Measurements from ENCODE around the gene ATP9A.
A peak's percentile ranks its signal among the peaks of the same experiment; 100 is the strongest.
"Not testable (repeated sequence)": the region's sequence is repeated elsewhere in the genome, so short reads cannot be mapped to it uniquely, and the experiment has no call there.

Gene ATP9A, protein sequence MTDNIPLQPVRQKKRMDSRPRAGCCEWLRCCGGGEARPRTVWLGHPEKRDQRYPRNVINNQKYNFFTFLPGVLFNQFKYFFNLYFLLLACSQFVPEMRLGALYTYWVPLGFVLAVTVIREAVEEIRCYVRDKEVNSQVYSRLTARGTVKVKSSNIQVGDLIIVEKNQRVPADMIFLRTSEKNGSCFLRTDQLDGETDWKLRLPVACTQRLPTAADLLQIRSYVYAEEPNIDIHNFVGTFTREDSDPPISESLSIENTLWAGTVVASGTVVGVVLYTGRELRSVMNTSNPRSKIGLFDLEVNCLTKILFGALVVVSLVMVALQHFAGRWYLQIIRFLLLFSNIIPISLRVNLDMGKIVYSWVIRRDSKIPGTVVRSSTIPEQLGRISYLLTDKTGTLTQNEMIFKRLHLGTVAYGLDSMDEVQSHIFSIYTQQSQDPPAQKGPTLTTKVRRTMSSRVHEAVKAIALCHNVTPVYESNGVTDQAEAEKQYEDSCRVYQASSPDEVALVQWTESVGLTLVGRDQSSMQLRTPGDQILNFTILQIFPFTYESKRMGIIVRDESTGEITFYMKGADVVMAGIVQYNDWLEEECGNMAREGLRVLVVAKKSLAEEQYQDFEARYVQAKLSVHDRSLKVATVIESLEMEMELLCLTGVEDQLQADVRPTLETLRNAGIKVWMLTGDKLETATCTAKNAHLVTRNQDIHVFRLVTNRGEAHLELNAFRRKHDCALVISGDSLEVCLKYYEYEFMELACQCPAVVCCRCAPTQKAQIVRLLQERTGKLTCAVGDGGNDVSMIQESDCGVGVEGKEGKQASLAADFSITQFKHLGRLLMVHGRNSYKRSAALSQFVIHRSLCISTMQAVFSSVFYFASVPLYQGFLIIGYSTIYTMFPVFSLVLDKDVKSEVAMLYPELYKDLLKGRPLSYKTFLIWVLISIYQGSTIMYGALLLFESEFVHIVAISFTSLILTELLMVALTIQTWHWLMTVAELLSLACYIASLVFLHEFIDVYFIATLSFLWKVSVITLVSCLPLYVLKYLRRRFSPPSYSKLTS

DNA sequence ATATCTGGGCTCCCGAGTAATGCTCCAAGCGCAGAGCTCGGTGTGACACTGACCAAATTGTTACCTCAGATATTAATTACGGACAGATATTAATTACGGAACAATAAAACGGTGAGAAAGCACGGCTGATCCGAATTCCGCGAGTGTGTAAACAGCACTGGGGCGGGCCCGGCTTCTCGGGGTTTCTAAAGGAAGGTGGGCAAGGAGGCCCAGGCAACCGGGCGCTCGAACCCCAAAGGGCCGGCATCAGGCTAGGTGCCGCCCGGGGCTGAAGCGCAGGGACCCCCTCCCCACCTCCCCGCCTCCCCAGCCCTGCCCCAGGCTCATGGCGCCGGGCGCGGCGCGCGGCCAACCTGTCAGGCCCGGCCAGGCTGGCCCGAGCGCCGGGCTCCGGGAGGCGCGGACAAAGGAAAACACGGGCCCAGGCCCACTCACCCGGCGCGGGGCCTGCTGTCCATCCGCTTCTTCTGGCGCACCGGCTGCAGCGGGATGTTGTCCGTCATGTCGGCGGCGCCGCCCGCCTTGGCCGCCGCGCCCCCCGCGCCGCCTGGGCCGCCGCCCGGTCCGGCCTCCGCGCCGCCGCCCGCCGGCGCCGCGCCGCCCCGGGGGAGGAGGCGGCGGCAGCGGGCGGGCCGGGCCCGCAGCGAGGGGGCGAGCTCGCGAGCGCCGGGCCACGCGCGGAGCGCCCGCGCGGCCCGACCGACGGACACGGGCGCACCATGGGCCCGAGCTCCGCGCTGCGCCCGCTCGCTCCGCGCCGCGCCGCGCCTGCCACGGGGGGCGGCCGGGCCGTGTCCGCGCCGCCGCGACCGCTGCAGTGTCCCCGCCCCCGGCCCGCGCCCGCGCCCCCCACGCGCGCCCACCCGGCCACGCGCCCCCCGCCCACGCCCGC is at the start of gene ATP9A:
Gene ATP9A (minus strand): TSS at position 524 of the 892 bp plus-strand sequence. CDS start 21 bp downstream, at position 503.
- DNase-seq, result no peak

DNA sequence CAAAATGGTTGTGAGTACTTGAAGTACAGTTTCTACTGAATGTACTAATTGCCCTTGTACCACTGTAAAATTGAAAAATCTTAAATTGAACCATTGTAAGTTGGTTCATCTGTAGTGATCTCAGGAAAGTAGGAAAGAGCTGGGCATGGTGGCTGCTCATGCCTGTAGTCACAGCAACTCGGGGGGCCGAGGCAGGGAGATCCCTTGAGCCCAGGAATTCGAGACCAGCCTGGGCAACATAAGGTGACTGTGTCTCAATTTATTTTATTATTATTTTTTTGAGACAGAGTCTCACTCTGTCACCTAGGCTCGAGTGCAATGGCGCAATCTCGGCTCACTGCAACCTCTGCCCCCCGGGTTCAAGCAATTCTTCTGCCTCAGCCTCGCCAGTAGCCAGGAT is 48.7 kb upstream of the ATP9A start:
- not testable (repeated sequence) for DNase-seq

DNA sequence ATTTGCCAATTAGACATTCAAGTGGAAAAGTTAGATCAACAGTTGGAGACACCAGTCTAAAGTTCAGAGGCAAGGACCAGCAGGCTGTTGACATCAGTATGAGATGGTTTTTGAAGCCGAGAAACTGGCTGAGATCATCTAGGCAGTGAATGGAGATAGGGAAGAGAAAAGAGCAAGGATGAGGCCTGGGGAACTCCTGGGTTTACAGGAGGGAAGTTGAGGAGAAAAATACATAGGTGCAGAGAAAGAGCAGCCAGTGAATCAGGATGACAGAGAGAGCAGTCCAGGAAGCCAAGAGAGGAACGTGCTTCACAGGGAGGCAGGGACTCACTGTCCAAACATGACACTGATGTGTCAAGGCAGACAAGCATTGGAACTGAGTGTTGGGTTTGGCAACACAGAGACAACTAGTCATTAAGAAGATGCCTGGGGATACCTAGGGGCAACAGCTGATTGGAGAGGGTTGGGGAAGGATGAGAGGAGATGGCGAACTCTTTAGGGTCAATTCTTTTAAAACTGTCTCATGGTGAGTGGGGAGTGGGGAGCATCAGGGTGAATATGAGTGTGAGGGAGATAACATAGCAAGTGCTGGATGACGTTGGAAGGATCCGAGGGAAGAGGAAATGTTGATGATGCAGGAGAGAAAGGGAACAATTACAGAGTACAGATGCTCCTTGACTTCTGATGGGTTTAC is 47.3 kb upstream of the ATP9A start:
- no peak for DNase-seq

DNA sequence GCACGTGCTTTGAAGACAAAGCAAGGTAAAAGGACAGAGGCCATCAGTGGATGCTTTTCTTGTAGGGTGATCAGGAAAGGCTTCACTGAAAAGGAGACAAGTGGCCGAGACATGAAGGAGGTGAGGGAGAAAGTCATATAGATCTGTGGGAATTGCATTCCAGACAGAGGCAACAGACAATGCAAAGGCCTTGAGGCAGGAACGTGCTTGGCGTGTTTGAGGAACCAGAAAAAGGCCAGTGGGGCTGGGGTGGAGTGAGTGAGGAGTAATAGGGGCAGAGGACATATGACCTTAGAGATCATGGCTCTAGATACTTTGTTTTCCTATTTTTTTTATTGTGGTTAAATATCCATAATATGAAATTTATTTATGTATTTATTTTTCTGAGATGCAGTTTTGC is 44.7 kb upstream of the ATP9A start:
- no peak for DNase-seq

DNA sequence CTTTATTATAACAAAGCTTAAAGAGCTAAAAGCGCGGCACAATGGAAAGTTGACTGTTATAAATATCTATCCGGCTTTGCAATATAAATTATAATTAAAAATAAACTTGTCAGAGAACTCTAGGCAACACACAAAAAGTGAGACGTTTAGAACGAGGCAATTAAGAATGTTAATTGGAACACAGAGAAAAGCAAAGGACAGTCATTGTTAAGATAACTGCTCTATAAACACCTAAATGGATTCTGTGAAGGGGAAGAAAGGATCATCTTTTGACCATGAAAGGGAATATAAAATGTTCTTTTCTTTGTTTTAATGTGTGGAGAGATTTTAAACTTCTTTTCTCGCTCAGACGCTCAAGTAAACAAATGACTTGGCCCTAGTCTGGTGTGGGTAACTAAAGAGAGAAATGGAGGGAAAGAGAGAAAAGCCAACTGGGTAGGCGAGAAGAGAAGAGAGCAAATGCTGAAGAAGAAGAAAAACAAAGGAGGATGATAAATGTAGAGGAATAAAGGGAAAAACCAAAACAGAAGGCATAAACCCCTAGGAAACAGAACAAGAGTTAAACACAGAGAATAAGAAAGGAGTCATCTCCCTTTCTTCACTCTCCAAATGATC is 43.4 kb upstream of the ATP9A start:
- DNase-seq, result no peak

DNA sequence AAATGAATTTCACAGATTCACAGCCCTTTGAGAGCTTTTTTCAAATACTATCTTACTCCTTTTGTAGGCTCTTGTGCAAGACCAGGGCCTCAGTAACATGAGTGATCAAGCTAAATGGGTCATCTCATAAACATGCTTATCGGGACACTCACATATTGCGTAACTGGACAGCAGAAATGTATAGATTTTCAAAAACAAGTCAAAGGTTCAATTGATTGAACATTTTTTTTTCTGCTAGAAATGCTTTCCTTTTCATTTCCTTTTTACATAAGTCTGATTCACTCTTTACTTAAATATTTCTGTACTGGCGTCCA is 42.8 kb upstream of the ATP9A start:
- no peak for DNase-seq

DNA sequence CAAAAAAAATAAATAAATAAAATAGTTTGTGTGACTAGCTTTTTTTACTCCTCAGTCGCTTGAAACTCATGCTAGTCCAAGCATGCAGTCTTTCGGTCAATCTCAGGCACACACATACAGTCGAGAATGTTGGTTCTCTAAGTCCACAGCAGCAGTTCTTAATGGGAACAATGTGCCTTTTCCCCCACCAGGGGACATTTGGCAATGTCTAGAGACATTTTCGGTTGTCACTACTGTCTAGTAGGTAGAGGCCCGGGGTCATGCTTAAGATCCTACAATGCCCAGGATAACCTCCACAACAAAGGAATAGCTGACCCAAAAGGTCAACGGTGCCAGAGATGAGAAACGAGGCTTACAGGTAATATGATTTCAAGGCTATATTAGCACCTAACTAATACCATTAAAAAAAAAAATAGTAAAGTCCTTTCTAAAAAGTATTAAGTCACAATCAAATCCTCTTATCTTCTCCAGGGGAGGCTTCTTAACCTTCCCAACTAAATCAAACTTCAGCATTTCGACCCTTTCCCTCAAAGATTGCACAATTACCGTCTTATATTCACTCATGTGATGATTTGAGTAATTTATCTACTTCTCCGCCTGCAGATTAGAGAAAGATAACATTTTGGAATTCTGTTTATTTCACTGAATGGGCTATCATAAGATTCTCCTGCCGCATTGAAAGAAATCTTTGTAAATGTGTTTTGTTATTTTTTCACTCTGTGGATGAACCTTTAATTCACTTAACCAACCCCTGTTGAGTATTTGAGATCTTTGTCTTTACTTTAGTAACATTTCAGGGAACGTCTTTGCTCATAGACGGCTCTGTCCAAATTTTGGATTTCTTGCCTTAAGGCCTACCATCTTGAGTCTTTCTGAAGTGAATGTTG is 42.2 kb upstream of the ATP9A start:
- DNase-seq, result no peak

DNA sequence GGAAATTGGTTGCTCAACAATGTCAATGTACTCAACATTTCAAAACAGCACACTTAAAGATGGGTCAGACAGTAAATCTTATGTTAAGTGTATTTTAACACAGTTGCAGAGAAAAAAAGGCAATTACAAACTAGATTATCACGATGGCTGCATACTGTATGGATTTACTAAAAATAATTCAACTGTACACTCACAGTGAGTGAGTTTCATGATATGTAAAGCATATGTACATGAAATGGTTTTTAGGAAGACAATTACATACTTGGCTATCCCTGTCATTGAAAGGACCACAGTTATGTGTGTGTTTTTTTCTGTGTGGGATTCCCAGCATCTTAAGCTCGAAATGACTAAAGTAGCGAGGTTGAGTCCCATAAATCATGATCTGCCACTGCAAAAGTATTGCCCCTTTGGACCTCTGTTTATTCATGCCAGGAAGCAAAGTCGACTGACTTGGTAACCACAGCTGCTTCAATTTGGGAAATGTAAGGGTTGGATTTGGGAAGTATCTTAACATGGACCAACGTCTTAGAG is 39.6 kb upstream of the ATP9A start:
- no peak for DNase-seq

DNA sequence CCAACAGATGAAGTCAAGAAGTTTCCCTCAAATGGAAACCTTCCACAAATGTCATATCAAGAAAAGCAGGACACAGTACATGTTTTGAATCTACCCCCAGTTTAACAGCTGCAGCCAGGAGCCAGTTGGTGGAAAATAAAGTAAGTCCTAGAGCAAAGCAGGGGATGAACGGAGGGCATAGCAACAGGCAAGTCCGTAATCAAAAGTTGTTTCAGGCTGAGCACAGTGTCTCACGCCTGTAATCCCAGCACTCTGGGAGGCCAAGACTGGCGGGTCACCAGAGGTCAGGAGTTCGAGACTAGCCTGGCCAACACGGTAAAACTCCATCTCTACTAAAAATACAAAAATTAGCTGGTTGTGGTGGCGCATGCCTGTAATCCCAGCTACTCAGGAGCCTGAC is 36.6 kb upstream of the ATP9A start:
- DNase-seq, result no peak

DNA sequence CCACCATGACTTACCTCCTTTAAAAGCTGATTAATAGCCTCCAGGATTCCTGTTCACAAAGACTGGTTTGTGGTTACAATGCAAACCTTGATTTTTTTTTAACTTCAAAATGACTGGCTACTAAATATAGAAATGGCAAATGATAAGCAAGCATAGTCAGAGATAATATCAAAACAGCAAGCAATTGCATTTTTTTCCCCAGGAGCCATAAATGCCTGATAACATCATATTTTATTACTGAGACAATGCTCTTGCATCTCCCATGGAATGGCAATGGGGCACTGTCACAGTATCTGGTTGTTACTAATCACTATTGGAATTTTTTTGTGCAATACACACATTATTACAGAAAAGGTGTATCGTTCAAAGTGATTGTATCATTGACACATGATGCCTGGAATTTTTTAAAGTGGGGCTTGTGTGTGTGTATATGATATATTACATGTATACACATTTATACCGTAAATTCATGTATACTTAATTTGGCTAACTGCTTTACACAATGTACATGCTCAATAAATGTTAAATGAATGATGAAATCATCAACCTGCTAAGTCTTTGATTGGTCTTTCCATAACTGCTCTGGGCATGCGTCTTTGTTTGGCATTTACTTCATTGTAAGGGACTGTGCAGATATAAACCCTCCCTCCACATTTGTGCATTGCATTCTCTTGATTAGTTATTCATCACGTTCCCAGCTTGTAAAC is 35.1 kb upstream of the ATP9A start:
- no peak for DNase-seq

DNA sequence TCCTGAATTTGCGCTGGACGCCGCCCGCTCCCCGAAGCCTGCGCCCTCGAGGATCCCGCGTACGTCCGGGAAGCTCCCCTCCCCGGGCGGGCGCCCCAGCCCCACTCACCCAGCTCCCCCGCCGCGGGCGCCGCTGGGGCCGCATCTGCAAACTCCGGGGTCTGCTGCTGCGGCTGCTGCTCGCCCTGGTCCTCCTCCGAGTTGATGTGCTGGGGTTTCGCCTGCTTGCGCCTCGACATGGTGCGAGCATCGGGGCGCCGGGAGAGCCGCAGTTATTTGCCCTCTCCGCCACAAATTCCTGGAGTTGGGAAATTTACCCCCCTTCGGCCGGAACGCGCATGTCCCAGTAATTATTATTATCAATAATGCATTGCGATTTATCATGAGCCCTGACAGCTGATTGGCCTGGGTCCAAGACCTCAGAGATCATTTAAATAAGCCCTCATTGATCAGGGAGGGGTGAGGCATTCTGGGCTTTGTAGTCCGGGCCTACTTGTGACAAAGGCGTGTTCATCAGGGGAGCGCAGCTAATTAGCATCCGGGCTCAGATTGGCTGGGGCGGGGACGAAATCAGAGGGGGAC is 34.1 kb upstream of the ATP9A start, which contains the start of gene SALL4:
Gene SALL4 (minus strand): TSS at position 352 of the 582 bp plus-strand sequence. CDS start 113 bp downstream, at position 239.
- DNase-seq, result peak; percentile 71

DNA sequence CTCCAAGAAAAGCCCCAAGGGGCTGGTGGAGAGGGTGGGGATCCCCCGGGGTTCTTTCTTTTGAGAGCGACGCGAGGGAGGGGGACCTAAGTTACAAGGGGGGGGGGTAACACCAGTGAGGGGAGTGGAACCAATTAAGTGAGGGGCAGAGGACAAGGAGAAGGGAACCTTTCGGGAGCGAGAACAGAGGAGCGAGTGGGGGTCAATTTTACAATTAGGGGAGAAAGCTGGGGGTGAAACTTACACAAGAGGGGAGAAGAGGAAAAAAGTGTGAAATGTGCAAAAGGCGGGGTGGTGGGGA is 33.6 kb upstream of the ATP9A start:
- DNase-seq, result no peak

DNA sequence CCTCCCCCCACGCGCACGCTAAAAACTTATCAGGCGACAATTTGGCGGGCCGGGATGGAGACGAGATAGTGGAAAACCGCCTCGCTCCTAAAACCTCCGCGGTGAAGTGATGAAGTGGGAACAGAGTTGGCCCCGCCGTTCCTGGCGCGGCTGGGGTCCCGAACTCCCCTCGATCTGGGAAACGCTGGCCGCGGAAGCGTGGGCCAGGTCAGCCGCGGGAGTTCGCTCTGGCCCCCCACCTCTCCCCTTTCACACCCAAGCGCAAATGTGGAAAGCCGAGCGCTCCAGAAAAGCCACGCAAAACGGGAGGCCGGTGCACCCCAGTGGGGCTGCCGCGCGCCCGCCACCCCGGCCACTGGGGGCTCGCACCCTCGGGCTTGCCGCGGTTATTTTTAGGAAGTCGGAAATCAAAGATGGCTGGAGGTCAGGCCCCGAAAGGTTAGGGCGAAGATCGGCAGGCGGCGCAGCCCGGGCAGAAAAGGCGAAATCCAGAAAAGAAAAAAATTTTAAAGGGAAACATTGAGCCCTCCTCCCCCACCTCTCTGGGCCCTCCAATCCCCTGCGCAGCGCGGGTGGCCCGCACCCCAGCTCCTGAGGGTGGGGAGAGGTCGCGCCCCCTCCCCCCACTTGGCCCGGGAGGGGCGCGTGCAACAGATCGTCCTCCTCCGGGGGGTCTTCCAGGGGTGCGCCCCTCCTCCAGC is 33.1 kb upstream of the ATP9A start:
- DNase-seq, result peak; percentile 56

DNA sequence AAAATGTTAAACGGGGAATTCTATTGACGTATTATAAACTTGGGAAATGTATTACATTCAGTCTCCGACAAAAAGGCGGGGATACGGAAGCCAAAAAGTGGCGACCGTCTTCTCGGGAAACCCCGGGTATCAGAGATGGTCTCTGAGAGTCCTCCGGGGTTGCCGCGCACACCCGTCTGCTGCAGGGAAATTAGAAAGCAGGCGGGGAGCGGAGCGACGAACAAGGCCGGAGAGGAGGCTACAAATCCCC is 32.6 kb upstream of the ATP9A start:
- peak; percentile 52 for DNase-seq

DNA sequence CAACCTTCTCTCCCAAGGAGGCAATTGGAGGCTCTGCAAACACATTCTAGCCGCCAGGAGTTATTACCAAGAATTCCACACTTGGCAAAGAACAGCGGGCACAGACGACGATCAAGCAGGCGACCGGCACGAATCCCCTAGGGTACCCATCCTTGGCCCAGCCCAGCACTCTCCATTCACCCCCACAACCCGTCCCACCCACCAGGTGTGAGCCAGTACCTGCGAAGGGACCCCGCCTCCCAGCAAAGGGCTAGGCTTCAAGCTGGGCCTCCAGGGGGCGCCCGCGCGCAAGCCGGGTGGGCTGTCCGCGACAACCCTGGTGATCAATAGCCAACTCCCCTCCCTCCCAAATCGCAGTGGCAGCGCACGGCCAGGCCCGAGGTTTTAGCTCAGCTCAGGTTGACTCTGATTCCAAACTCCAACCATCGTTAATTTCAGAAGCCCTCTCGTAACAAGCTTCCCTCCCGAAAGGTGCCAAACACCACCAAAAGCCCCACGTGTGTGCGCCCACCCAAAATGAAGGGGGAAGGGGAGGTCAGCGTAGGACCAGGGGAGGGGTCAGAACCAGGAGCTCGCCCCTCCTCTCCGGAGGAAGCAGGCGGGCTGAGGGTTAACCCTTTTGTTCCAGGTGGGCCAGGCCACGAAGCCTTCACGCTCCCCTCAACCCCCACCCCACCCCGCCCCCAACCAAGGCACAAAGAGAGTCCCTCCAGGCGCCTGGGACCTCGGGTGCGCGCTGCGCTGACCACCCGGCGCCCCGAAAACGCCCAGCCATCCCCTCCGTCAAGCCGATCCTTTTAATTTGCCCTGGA is 32.1 kb upstream of the ATP9A start:
- DNase-seq, result peak; percentile 84

DNA sequence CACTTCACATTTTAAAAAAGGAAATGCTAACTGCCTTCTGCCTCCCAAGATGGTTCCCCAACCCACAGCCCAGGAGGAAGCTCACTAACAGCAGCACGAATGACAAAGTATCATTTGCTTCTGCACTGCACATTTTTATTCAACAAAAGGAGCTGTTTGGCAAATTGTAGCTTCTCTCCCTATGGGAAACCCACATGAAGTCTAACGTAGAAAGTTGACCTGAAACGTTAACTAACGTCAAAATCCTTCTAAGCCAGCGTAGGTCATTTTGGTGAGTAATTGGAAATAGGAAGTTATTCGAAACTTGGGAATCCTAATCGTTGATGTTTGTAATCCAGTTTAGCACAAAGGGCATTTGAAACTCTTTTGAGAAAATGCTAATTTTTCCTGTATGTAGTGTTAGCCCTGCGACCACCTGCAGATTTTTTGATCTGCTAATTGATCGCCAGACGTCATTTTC is 31.2 kb upstream of the ATP9A start:
- DNase-seq, result no peak

DNA sequence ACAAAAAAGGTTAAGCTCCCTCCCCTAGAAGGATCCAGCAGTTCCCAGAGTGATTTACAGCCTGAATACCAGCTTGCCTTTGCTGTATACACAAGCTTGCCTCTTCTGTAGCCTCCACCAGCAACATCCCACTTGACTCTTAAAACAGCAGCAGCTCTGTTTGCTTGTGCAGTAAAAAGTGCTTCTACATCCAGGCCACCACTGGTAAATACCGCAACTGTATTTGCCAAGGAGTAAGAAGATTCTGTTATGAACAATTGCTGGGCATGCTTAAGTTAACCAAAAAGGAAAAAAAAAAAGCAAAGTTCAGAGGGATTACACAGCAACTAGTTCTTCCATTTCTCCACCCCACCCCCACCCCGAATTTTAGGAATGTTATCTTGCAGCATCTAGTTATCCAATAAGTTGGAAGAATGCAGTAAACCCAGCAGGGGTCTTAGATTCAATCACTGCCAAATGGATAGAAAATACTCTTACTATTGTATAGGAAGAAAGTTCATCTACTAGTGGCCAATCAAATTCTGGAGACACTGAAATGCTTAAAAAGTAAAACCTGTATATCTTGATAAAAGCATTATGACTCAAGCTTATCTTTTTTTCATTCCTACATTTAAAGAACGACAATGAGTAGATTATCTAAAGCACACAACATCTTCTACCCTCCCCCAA is 29.3 kb upstream of the ATP9A start:
- no peak for DNase-seq
